GM23338 (cell line): ENCODE data around the gene BCS1L. TPM values are rescaled to one million over a fixed set of nuclear protein-coding genes. Genes with fewer than 3 reads are reported as not detected.
"Not testable (repeated sequence)": the region's sequence is repeated elsewhere in the genome, so short reads cannot be mapped to it uniquely, and the experiment has no call there.

Source experiments
- ATAC-seq: fragments of 200-7000 bp; cut with Tn5 transposase; 3 replicates; pipeline ENCODE4 v1.9.1; 2020
- DNase-seq: peaks from one replicate; pipeline ENCODE4 v3.0.0-alpha.2; 2015; ENCODE audit warnings: low spot score
- H2AFZ ChIP-seq: fragments of 200-600 bp; sonication (generic); 2 replicates; pipeline ENCODE4 v1.8.0; 2016; ENCODE audit warnings: antibody characterized with exemption, mild to moderate bottlenecking, moderate library complexity
- H3F3A ChIP-seq: fragments of 200-600 bp; sonication (generic); replicated peaks from 2 replicates; pipeline ENCODE4 v1.8.0; 2017; ENCODE audit warnings: antibody characterized with exemption, mixed run types, low read depth
- H3K27ac ChIP-seq: fragments of 200-600 bp; sonication (generic); 2 replicates; pipeline ENCODE4 v1.6.1; 2016; ENCODE audit warnings: low read depth
- H3K27me3 ChIP-seq: fragments of 200-600 bp; sonication (generic); 2 replicates; pipeline ENCODE4 v1.8.0; 2016; ENCODE audit warnings: mild to moderate bottlenecking, mixed run types, moderate library complexity; ENCODE audit not compliant: insufficient read depth
- H3K36me3 ChIP-seq: fragments of 200-600 bp; sonication (generic); 2 replicates; pipeline ENCODE4 v1.8.0; 2016; ENCODE audit warnings: mild to moderate bottlenecking; ENCODE audit not compliant: insufficient read depth
- H3K4me1 ChIP-seq: fragments of 200-600 bp; sonication (generic); 2 replicates; pipeline ENCODE4 v1.8.0; 2016; ENCODE audit warnings: mild to moderate bottlenecking, moderate library complexity; ENCODE audit not compliant: insufficient read depth
- H3K4me2 ChIP-seq: fragments of 200-600 bp; sonication (generic); 2 replicates; pipeline ENCODE4 v1.7.1; 2017; ENCODE audit warnings: mixed run types
- H3K4me3 ChIP-seq: fragments of 200-600 bp; sonication (generic); 2 replicates; pipeline ENCODE4 v1.6.1; 2016; ENCODE audit warnings: mixed run types
- H3K79me2 ChIP-seq: fragments of 200-600 bp; sonication (generic); replicated peaks from 2 replicates; pipeline ENCODE4 v1.8.0; 2017; ENCODE audit warnings: mild to moderate bottlenecking; ENCODE audit not compliant: insufficient read depth
- H3K9me2 ChIP-seq: fragments of 200-600 bp; sonication (generic); 2 replicates; pipeline ENCODE4 v1.8.0; 2017; ENCODE audit not compliant: insufficient read depth
- H4K20me1 ChIP-seq: fragments of 200-600 bp; sonication (generic); replicated peaks from 2 replicates; pipeline ENCODE4 v1.8.0; 2017; ENCODE audit warnings: mild to moderate bottlenecking; ENCODE audit not compliant: insufficient read depth
- H3K27ac Mint-ChIP-seq: 2 replicates; pipeline ENCODE4 v1.8.0; 2020; ENCODE audit warnings: inconsistent platforms, mild to moderate bottlenecking, moderate library complexity, mixed read lengths
- H3K27me3 Mint-ChIP-seq: 3 replicates; pipeline ENCODE4 v1.8.0; 2022; ENCODE audit warnings: low read depth, mild to moderate bottlenecking, moderate library complexity, mixed read lengths, inconsistent platforms; ENCODE audit not compliant: insufficient read depth, poor library complexity
- H3K36me3 Mint-ChIP-seq: 3 replicates; pipeline ENCODE4 v1.8.0; 2021; ENCODE audit warnings: low read depth, mild to moderate bottlenecking, inconsistent platforms, moderate library complexity, mixed read lengths
- H3K4me1 Mint-ChIP-seq: 3 replicates; pipeline ENCODE4 v1.8.0; 2020; ENCODE audit warnings: mild to moderate bottlenecking, inconsistent platforms, mixed read lengths
- H3K4me3 Mint-ChIP-seq: 3 replicates; pipeline ENCODE4 v1.8.0; 2021; ENCODE audit warnings: moderate library complexity, mild to moderate bottlenecking, inconsistent platforms, mixed read lengths
- H3K9me3 Mint-ChIP-seq: 3 replicates; pipeline ENCODE4 v1.8.0; 2020; ENCODE audit warnings: moderate library complexity, mild to moderate bottlenecking, inconsistent platforms, mixed read lengths
- CREB1 ChIP-seq: fragments of 250-450 bp; sonication (Bioruptor Pico); IDR thresholded peaks from 2 replicates; pipeline ENCODE4 v1.5.0; 2020; ENCODE audit warnings: low read depth, mild to moderate bottlenecking, moderate library complexity
- CTCF ChIP-seq, 2 experiments: fragments of 200-600 bp in 1 of 2; sonication (generic) in 1 of 2; conservative IDR thresholded peaks; 2 replicates each; pipeline versions ENCODE4 v1.5.1 to v1.6.1; 2016 to 2017; ENCODE audit warnings: antibody characterized with exemption in 2 of 2, low read depth in 2 of 2, mild to moderate bottlenecking in 2 of 2, moderate library complexity in 1 of 2
- ZNF331 ChIP-seq: fragments of 250-450 bp; sonication (Bioruptor Pico); IDR thresholded peaks from 2 replicates; pipeline ENCODE4 v1.5.0; 2020; ENCODE audit warnings: low read depth, mild to moderate bottlenecking, moderate library complexity
- ZNF462 ChIP-seq: fragments of 250-450 bp; sonication (Bioruptor Pico); IDR thresholded peaks from 2 replicates; pipeline ENCODE4 v1.5.0; 2020; ENCODE audit warnings: mild to moderate bottlenecking, moderate library complexity
- polyA plus RNA-seq: library from polyadenylated mRNA; unstranded; fragments of >200 nt; fragmentation: Nextera tagmentation; extraction: Ambion mirVana; gene quantifications from 2 replicates; pipeline ENCODE4 v1.2.1, GENCODE V29; 2016
- total RNA-seq: library from RNA; depleted of rRNA; stranded (reverse); fragments of >200 nt; shearing (Covaris generic); gene quantifications from 2 replicates; pipeline ENCODE4 v1.2.3, GENCODE V29; 2014

BCS1L gene
- total and polyA plus RNA-seq, 2 experiments from 2014 or later: 16.9 to 31.6 TPM

GRCh38 chr2:218680061-218680460, 20.6 kb downstream of the BCS1L start (continued):
- no peak for TF ChIP-seq ZNF462 (CRISPR knock-in tag)
- no peak for TF ChIP-seq ZNF331 (CRISPR knock-in tag)

GRCh38 chr2:218687400-218688060, 28.0 kb downstream of the BCS1L start:
- H3K27ac Mint-ChIP-seq, H3K79me2 ChIP-seq, H3K4me1 Mint-ChIP-seq, H3K27ac ChIP-seq, H4K20me1 ChIP-seq, H3K4me1 ChIP-seq, H3K27me3 ChIP-seq, H3K4me3 ChIP-seq, H3F3A ChIP-seq, H3K9me2 ChIP-seq, H3K9me3 Mint-ChIP-seq, H3K4me3 Mint-ChIP-seq, H2AFZ ChIP-seq, H3K27me3 Mint-ChIP-seq, H3K4me2 ChIP-seq: not testable (repeated sequence)
- TF ChIP-seq CTCF (conservative IDR thresholded peaks at IDR 0.05; ENCODE audit: low read depth in 2 of 2): peak; percentile 86 to 91
- TF ChIP-seq CREB1 (CRISPR knock-in tag): 0 out of 2 replicates have a peak, but pooled peaks have one; percentile 6
- H3K36me3 Mint-ChIP-seq: peaks cover 28% of the 10 kb centered on the region
- H3K36me3 ChIP-seq: peaks cover 17% of the 10 kb centered on the region; the same call in 1 of the 2 replicates
- DNase-seq (peak; percentile 90), ATAC-seq (peak; percentile 99)
